ENCODE results near the gene CCDC92. TPM values are rescaled to one million over a fixed set of nuclear protein-coding genes. Genes with fewer than 3 reads are reported as not detected.

The CCDC92 gene
- total and polyA plus RNA-seq, 10 of the 15 experiments (the other 5 are each of a cell fraction or from before 2014, with no cell fraction given): 0.53 to 11.8 (median 4.2) TPM

GRCh38 chr12:123888989-123889388, 83.6 kb downstream of the CCDC92 start (continued):
- TF ChIP-seq, protein P1, sequence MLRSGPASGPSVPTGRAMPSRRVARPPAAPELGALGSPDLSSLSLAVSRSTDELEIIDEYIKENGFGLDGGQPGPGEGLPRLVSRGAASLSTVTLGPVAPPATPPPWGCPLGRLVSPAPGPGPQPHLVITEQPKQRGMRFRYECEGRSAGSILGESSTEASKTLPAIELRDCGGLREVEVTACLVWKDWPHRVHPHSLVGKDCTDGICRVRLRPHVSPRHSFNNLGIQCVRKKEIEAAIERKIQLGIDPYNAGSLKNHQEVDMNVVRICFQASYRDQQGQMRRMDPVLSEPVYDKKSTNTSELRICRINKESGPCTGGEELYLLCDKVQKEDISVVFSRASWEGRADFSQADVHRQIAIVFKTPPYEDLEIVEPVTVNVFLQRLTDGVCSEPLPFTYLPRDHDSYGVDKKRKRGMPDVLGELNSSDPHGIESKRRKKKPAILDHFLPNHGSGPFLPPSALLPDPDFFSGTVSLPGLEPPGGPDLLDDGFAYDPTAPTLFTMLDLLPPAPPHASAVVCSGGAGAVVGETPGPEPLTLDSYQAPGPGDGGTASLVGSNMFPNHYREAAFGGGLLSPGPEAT (IDR thresholded peaks at IDR 0.05; ENCODE audit: low read depth): no peak
- TF ChIP-seq ZNF687 (IDR thresholded peaks at IDR 0.05) (no peak), KLF5 (IDR thresholded peaks at IDR 0.05; ENCODE audit: partially characterized antibody) (no peak), SIX5 (IDR thresholded peaks at IDR 0.05; ENCODE audit: low read depth, low read length, severe bottlenecking) (no peak)

GRCh38 chr12:123886931-123887582, 85.6 kb downstream of the CCDC92 start:
- no peaks in the 10 kb centered on the region for H4K20me1 ChIP-seq (ENCODE audit: control insufficient read depth, insufficient read depth)
- H3K27me3 ChIP-seq (replicated peaks in 1 of 2; ENCODE audit: control insufficient read depth in 2 of 2, insufficient read depth in 2 of 2, low read length in 1 of 2): no peaks in the 10 kb centered on the region
- H2AFZ ChIP-seq (ENCODE audit: control insufficient read depth, low read depth, low read length): no peak overlapping the region
- ChIA-PET RAD21 (ENCODE audit: unreplicated experiment) (no interaction called here), POLR2A (no interaction called here), CTCF (interaction anchor here (0.7 kb wide), 1 partner anchor 25 kb away, joined by 3 read pairs; no protein-coding TSS in a partner anchor), SMC1A (ENCODE audit: uncharacterized antibody, unreplicated experiment) (interaction anchor here (0.6 kb wide), 1 partner anchor 26 kb away, joined by 3 read pairs; no protein-coding TSS in a partner anchor)
- no peaks in the 10 kb centered on the region for H3K79me2 ChIP-seq (ENCODE audit: control insufficient read depth, insufficient read depth, low read length)
- H3K9ac ChIP-seq (ENCODE audit: control insufficient read depth, insufficient read depth, low read length): no peak overlapping the region
- intact Hi-C loops (cut with micrococcal nuclease; ENCODE audit: unreplicated experiment) (no loop called here), in situ Hi-C loops (cut with MboI) (no loop called here)
- no peaks in the 10 kb centered on the region for H3K36me3 ChIP-seq (ENCODE audit: control insufficient read depth in 2 of 2, insufficient read depth in 2 of 2, low read length in 1 of 2)
- H3K27ac ChIP-seq (ENCODE audit: control insufficient read depth, insufficient read depth): no peak overlapping the region
- DNase-seq (ENCODE audit: low read depth, low spot score) (no peak), ATAC-seq (no peak), FAIRE-seq (no peak)
- WGBS (ENCODE audit: insufficient coverage, insufficient replicate concordance, low lambda C conversion rate, missing lambda C conversion rate): 57% methylated on average over 22 of the region's 22 CpGs
- no TSS peak for BruUV-seq (replicated peaks)
- no peaks in the 10 kb centered on the region for H3K4me1 ChIP-seq (ENCODE audit: control insufficient read depth, insufficient read depth, low read length)
- no peak overlapping the region for H3K4me2 ChIP-seq (ENCODE audit: control insufficient read depth, insufficient read depth)
- H3K4me3 ChIP-seq: no peak overlapping the region
- H3K9me3 ChIP-seq (replicated peaks; ENCODE audit: control insufficient read depth, insufficient read depth, low read length): no peaks in the 10 kb centered on the region
- TF ChIP-seq RELA (IDR thresholded peaks at IDR 0.05; ENCODE audit: borderline replicate concordance, partially characterized antibody) (no peak), MEF2A (IDR thresholded peaks at IDR 0.05; ENCODE audit: insufficient read depth, low read depth, low read length) (no peak), KAT2A (conservative IDR thresholded peaks at IDR 0.05; ENCODE audit: control insufficient read depth, low read depth, low read length) (no peak), PAX8 (IDR thresholded peaks at IDR 0.05) (no peak), ETV6 (conservative IDR thresholded peaks at IDR 0.05 in 1 of 2, IDR thresholded peaks at IDR 0.05 in 1 of 2; ENCODE audit: borderline replicate concordance in 1 of 2, low read depth in 1 of 2) (no peak), ZBTB11 (CRISPR knock-in tag; IDR thresholded peaks at IDR 0.05) (no peak), NR2C1 (IDR thresholded peaks at IDR 0.05) (no peak), ZBED1 (IDR thresholded peaks at IDR 0.05; ENCODE audit: borderline replicate concordance) (no peak)

Data from GM12878 (cell line).